Transverse colon (tissue), 4 donors: Measurements from ENCODE around the gene IL6R.

Experiments
- EP300 ChIP-seq: sonication (generic); formaldehyde crosslinking; IDR thresholded peaks from one replicate; pipeline ENCODE4 v1.6.1; 2017; ENCODE audit warnings: antibody characterized with exemption, low read depth
- POLR2A ChIP-seq: fragments of 450-650 bp; IDR thresholded peaks from one replicate; pipeline ENCODE4 v1.6.1; 2016; ENCODE audit warnings: antibody characterized with exemption, mild to moderate bottlenecking, moderate library complexity
- POLR2AphosphoS5 ChIP-seq, 3 donors: sonication (generic); formaldehyde crosslinking; IDR thresholded peaks; one replicate each; pipeline ENCODE4 v1.6.1; 2016; ENCODE audit warnings: antibody characterized with exemption in 3 of 3
- TF ChIP-seq, protein P1 (sequence below), 5 experiments: fragments of 200-600 bp in 3 of 5; fragments of 450-650 bp in 2 of 5; sonication (generic) in 3 of 5; IDR thresholded peaks; 1 replicate in 2 of 5; 2 replicates in 3 of 5; pipeline ENCODE4 v1.5.1; 2016 to 2017; ENCODE audit warnings: antibody characterized with exemption in 5 of 5, inconsistent platforms in 3 of 5, mild to moderate bottlenecking in 2 of 5, moderate library complexity in 1 of 5

DNA sequence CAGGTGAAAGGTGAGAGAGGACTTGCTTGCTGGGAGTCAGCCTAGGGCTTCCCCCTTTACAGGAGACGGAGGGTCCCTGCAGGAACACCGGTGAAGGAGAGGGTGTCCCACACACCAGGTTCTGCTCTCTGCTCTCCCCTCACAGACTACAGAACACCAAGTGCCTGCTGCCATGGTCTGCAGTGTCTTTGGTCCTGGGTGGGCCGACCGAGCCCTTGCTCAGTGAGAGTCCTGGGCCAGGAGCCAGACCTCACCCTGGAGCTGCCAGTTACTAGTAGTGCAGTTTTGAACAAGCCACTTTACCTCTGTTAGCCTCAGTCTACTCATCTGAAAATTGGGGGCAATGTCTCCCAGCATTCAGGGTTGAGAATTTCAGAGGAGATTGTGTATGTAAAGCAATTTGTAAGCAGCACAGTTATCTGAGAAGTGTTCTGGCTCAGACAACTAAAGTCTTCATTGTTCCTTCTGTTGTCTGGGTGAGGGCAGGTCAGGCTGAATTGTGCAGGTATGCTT lies 2.7 kb upstream of the IL6R start:
- TF ChIP-seq, protein P1, sequence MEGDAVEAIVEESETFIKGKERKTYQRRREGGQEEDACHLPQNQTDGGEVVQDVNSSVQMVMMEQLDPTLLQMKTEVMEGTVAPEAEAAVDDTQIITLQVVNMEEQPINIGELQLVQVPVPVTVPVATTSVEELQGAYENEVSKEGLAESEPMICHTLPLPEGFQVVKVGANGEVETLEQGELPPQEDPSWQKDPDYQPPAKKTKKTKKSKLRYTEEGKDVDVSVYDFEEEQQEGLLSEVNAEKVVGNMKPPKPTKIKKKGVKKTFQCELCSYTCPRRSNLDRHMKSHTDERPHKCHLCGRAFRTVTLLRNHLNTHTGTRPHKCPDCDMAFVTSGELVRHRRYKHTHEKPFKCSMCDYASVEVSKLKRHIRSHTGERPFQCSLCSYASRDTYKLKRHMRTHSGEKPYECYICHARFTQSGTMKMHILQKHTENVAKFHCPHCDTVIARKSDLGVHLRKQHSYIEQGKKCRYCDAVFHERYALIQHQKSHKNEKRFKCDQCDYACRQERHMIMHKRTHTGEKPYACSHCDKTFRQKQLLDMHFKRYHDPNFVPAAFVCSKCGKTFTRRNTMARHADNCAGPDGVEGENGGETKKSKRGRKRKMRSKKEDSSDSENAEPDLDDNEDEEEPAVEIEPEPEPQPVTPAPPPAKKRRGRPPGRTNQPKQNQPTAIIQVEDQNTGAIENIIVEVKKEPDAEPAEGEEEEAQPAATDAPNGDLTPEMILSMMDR (IDR thresholded peaks at IDR 0.05): no peak
- TF ChIP-seq POLR2A (no peak), POLR2AphosphoS5 (IDR thresholded peaks at IDR 0.05) (no peak), EP300 (no peak)
